Tibial artery (tissue), 4 donors: ENCODE data around the gene PTPRD.

Experiments
- DNase-seq, 2 donors: peaks; one replicate each; pipeline ENCODE4 v3.0.0-alpha.2; 2019
- H3K27ac ChIP-seq, 2 donors: fragments of 200-600 bp; sonication (generic) in 1 of 2; 1 replicate in 1 of 2; 2 replicates in 1 of 2; pipeline ENCODE4 v1.5.1; 2018 to 2019; ENCODE audit warnings: mild to moderate bottlenecking in 1 of 2
- H3K27me3 ChIP-seq, 2 donors: fragments of 200-600 bp; sonication (generic) in 1 of 2; one replicate each; pipeline versions ENCODE4 v1.5.1 to v1.6.0; 2016 to 2019
- H3K36me3 ChIP-seq, 3 donors: fragments of 200-600 bp; sonication (generic) in 2 of 3; one replicate each; pipeline ENCODE4 v1.5.1; 2016 to 2019; ENCODE audit warnings: mild to moderate bottlenecking in 2 of 3
- H3K4me1 ChIP-seq, 4 donors: fragments of 200-600 bp; sonication (generic) in 2 of 4; 1 replicate in 3 of 4; 2 replicates in 1 of 4; pipeline ENCODE4 v1.5.1; 2016 to 2019
- H3K4me3 ChIP-seq, 2 donors: fragments of 200-600 bp; sonication (generic) in 1 of 2; 1 replicate in 1 of 2; 2 replicates in 1 of 2; pipeline ENCODE4 v1.5.1; 2018 to 2019; ENCODE audit warnings: mild to moderate bottlenecking in 2 of 2
- H3K9me3 ChIP-seq, 3 donors: fragments of 200-600 bp; sonication (generic) in 1 of 3; one replicate each; pipeline ENCODE4 v1.5.1; 2016 to 2019
- intact Hi-C: fragments of 100-400 bp; cut with DNase I; formaldehyde crosslinking; loops from one replicate; pipeline ENCODE4 v1.15.0; 2023; ENCODE audit warnings: low total_unique reads
- TF ChIP-seq, protein P1 (sequence below), 2 experiments: fragments of 200-600 bp in 1 of 2; fragments of 450-650 bp in 1 of 2; IDR thresholded peaks; one replicate each; pipeline ENCODE4 v1.5.1; 2017 to 2019; ENCODE audit warnings: antibody characterized with exemption in 2 of 2, mild to moderate bottlenecking in 1 of 2, moderate library complexity in 1 of 2

Gene PTPRD

DNA sequence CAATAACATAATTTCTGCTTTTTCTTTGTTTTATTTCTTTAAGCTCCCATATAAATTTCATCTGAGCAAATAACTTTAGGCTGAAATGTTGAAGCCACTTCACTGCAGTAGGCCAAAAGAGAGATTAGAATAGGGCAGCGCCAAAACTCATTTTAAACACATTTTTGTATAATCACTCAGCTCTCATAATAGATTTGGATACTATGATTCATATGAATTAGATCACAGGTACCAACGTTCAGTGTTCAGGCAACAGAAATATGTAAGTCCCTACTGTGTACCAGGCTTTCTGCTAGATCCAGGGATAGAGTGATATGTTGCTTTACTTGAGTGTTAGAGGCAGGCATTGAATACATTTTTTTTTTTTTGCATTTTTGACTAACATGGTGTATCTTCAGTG lies 370.5 kb downstream of the PTPRD start:
- no peak overlapping the region for H3K4me3 ChIP-seq
- H3K27ac ChIP-seq: no peak overlapping the region
- no peaks in the 10 kb centered on the region for H3K27me3 ChIP-seq
- intact Hi-C loops: no loop called here
- no peaks in the 10 kb centered on the region for H3K36me3 ChIP-seq
- no peaks in the 10 kb centered on the region for H3K4me1 ChIP-seq
- no peak for DNase-seq
- H3K9me3 ChIP-seq: no peaks in the 10 kb centered on the region
- TF ChIP-seq, protein P1, sequence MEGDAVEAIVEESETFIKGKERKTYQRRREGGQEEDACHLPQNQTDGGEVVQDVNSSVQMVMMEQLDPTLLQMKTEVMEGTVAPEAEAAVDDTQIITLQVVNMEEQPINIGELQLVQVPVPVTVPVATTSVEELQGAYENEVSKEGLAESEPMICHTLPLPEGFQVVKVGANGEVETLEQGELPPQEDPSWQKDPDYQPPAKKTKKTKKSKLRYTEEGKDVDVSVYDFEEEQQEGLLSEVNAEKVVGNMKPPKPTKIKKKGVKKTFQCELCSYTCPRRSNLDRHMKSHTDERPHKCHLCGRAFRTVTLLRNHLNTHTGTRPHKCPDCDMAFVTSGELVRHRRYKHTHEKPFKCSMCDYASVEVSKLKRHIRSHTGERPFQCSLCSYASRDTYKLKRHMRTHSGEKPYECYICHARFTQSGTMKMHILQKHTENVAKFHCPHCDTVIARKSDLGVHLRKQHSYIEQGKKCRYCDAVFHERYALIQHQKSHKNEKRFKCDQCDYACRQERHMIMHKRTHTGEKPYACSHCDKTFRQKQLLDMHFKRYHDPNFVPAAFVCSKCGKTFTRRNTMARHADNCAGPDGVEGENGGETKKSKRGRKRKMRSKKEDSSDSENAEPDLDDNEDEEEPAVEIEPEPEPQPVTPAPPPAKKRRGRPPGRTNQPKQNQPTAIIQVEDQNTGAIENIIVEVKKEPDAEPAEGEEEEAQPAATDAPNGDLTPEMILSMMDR (IDR thresholded peaks at IDR 0.05): no peak

DNA sequence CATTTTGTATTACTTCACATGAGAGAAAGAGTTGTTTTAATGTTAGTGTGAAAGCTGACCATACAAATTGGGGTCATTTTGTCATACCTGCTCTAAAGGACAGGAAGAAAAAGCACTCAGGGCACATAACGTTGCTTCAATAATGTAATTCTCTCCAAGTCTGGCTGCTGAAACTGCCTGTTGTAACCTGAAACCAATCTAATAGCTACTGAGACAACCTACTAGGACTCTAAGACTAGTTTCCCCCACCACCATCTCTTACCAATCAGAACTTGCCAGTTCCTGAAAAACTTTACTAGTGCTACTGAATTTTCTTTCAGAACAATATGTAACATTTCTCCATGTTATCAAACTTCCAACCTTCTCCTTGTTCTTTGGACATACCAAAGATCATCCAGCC lies 374.7 kb downstream of the PTPRD start:
- Histone ChIP-seq H3K27ac (no peak overlapping the region), H3K4me1 (no peaks in the 10 kb centered on the region), H3K36me3 (no peaks in the 10 kb centered on the region), H3K9me3 (no peaks in the 10 kb centered on the region), H3K27me3 (no peaks in the 10 kb centered on the region), H3K4me3 (no peak overlapping the region)
- intact Hi-C loops: no loop called here
- DNase-seq: no peak
- TF ChIP-seq, protein P1 (IDR thresholded peaks at IDR 0.05): no peak

DNA sequence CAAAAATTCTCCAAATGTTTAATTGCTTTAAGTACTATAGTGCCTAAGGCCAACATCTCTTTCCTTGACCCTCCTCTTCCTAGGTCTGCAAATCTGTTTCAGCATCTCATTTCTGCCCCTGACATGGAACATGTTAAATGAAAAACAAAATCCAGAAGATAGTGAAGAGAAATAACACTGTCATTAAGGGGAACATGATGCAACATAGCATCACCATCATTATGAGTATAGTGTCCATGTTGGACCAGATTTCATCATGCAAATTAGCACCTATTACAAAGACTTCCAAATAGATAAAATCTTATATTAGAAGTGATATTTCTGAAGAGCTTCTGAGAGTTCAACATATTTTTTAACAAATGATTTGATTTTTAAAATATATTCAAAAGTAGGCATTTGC lies 375.2 kb downstream of the PTPRD start:
- H3K27ac ChIP-seq: no peak overlapping the region
- H3K4me3 ChIP-seq: no peak overlapping the region
- intact Hi-C loops: no loop called here
- DNase-seq: no peak
- no peaks in the 10 kb centered on the region for H3K36me3 ChIP-seq
- H3K9me3 ChIP-seq: no peaks in the 10 kb centered on the region
- H3K4me1 ChIP-seq: no peaks in the 10 kb centered on the region
- H3K27me3 ChIP-seq: no peaks in the 10 kb centered on the region
- TF ChIP-seq, protein P1 (IDR thresholded peaks at IDR 0.05): no peak

DNA sequence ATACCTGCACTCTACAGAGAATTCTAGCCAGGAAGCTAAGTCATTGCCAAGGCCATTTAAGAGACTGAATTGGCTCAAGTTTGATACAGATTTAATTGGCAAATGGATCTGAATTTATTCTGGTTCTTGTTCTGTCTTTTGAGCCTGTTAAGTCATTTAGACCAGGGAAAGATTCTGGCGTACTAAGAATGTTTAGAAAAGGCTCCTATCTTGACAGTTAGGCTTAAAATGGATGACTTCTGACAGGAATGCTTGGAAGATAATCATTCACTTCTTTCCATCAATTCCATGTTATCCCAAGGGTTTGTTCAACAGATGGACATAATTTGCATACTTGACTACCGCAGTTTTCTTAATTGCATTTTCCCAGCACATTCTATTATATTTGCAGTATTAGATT lies 376.6 kb downstream of the PTPRD start:
- TF ChIP-seq, protein P1 (IDR thresholded peaks at IDR 0.05): no peak
- Histone ChIP-seq H3K36me3 (no peaks in the 10 kb centered on the region), H3K9me3 (no peaks in the 10 kb centered on the region), H3K4me3 (no peak overlapping the region), H3K4me1 (no peaks in the 10 kb centered on the region), H3K27ac (no peak overlapping the region), H3K27me3 (no peaks in the 10 kb centered on the region)
- DNase-seq: no peak
- intact Hi-C loops: no loop called here

DNA sequence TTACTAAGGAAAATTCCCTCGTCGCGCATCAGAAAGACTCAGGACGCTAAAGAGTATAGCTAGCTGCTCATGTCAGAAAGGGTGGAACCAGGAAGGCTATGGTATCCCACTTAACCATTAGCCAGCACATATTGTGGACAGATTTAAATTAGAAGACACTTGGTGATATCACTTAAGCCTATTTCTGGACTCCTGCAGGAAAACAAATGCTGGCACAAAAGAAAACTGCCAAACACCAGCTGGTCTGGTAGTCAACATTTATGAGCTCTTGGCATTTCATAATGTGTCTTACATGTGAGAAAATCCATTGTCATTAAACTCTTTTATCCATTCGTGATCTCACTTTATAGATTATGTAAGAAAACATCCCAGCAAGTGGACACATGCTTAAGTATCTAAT lies 377.4 kb downstream of the PTPRD start:
- Histone ChIP-seq H3K36me3 (no peaks in the 10 kb centered on the region), H3K27me3 (no peaks in the 10 kb centered on the region), H3K4me3 (no peak overlapping the region), H3K4me1 (no peaks in the 10 kb centered on the region), H3K9me3 (no peaks in the 10 kb centered on the region), H3K27ac (no peak overlapping the region)
- intact Hi-C loops: no loop called here
- no peak for DNase-seq
- TF ChIP-seq, protein P1 (IDR thresholded peaks at IDR 0.05): no peak

DNA sequence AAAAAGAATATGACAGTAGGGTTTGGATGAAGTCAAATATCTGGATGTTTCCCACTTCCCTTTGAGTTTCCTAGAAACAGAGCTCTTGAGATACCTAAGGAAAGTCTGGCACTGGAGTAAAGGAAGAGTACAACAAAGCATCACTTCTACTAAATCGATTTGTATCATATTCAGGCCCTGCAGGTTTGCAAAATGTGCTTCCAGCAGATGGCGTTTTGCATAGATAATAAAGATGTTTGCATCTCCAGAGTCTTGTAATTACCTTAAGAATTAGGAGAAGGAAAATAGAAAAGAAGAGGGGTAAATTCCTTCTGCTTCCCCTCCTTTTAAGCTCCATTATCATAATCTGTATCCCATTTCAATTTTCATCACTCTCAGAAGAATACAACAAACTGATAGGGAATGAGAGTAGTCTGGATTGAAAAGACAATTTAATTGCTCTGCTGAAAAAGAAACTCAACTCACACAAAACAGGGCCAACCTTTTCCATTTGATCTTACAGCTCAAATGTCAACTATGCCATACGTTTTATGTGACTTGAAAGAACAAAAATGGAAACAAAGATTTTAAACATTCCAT lies 380.4 kb downstream of the PTPRD start:
- no peak overlapping the region for H3K4me3 ChIP-seq
- H3K4me1 ChIP-seq: no peaks in the 10 kb centered on the region
- no peaks in the 10 kb centered on the region for H3K27me3 ChIP-seq
- intact Hi-C loops: no loop called here
- DNase-seq: no peak
- TF ChIP-seq, protein P1 (IDR thresholded peaks at IDR 0.05): no peak
- no peaks in the 10 kb centered on the region for H3K36me3 ChIP-seq
- no peaks in the 10 kb centered on the region for H3K9me3 ChIP-seq
- no peak overlapping the region for H3K27ac ChIP-seq
